Right atrium auricular region (tissue), 2 donors: ENCODE measurements around the gene EGFLAM. TPM values are rescaled to one million over a fixed set of nuclear protein-coding genes. Genes with fewer than 3 reads are reported as not detected.

Experiments used
- DNase-seq: peaks from one replicate; pipeline ENCODE4 v3.0.0-alpha.2; 2019; ENCODE audit warnings: low spot score
- H3K27ac ChIP-seq, 2 donors: fragments of 200-600 bp; sonication (generic); 1 replicate in 1 of 2; 2 replicates in 1 of 2; pipeline ENCODE4 v1.5.1; 2016 to 2019
- H3K27me3 ChIP-seq, 2 donors: fragments of 200-600 bp; sonication (generic); one replicate each; pipeline versions ENCODE4 v1.5.1 to v1.6.0; 2017 to 2019
- H3K36me3 ChIP-seq: fragments of 200-600 bp; sonication (generic); one replicate; pipeline ENCODE4 v1.5.1; 2016
- H3K4me1 ChIP-seq, 2 donors: fragments of 200-600 bp; sonication (generic); one replicate each; pipeline versions ENCODE4 v1.5.1 to v1.6.0; 2017 to 2019
- H3K4me3 ChIP-seq, 2 donors: fragments of 200-600 bp; sonication (generic); 1 replicate in 1 of 2; 2 replicates in 1 of 2; pipeline ENCODE4 v1.5.1; 2017 to 2019; ENCODE audit warnings: mild to moderate bottlenecking in 1 of 2, moderate library complexity in 1 of 2
- H3K9me3 ChIP-seq, 2 donors: fragments of 200-600 bp; sonication (generic); one replicate each; pipeline ENCODE4 v1.5.1; 2019
- CTCF ChIP-seq, 2 donors: fragments of 200-600 bp; sonication (generic); IDR thresholded peaks; one replicate each; pipeline ENCODE4 v1.5.1; 2019; ENCODE audit warnings: antibody characterized with exemption in 2 of 2
- total RNA-seq, 2 donors: library from RNA; depleted of rRNA; stranded (reverse); fragments of >200 nt; gene quantifications; one replicate each; pipeline ENCODE4 v1.1.0, GENCODE V29; 2016

Gene EGFLAM
- total RNA-seq, 2 donors from 2014 or later, result 2.2 to 8.8 TPM

- no peak for DNase-seq
- Histone ChIP-seq H3K27me3 (no peaks in the 10 kb centered on the region), H3K36me3 (no peaks in the 10 kb centered on the region), H3K27ac (no peak overlapping the region), H3K9me3 (no peaks in the 10 kb centered on the region), H3K4me3 (no peak overlapping the region), H3K4me1 (no peaks in the 10 kb centered on the region)
- no peak for TF ChIP-seq CTCF (IDR thresholded peaks at IDR 0.05)
These were observed 32.3 kb upstream of the EGFLAM start for GRCh38 chr5:38226091-38226490.

GRCh38 chr5:38228914-38229313 is 29.4 kb upstream of the EGFLAM start:
- Histone ChIP-seq H3K9me3 (no peaks in the 10 kb centered on the region), H3K27ac (no peak overlapping the region), H3K4me1 (no peaks in the 10 kb centered on the region), H3K4me3 (no peak overlapping the region), H3K27me3 (no peaks in the 10 kb centered on the region), H3K36me3 (no peaks in the 10 kb centered on the region)
- TF ChIP-seq CTCF (IDR thresholded peaks at IDR 0.05), result no peak
- no peak for DNase-seq

GRCh38 chr5:38234737-38235136 is 23.6 kb upstream of the EGFLAM start:
- no peaks in the 10 kb centered on the region for H3K4me1 ChIP-seq
- no peak for DNase-seq
- no peak overlapping the region for H3K27ac ChIP-seq
- peaks cover 0 to 7% of the 10 kb centered on the region in 2 donors for H3K9me3 ChIP-seq
- H3K27me3 ChIP-seq, result no peaks in the 10 kb centered on the region
- no peak for TF ChIP-seq CTCF (IDR thresholded peaks at IDR 0.05)
- no peak overlapping the region for H3K4me3 ChIP-seq
- H3K36me3 ChIP-seq, result no peaks in the 10 kb centered on the region

- no peaks in the 10 kb centered on the region for H3K4me1 ChIP-seq
- peaks cover 0 to 7% of the 10 kb centered on the region in 2 donors for H3K9me3 ChIP-seq
- no peaks in the 10 kb centered on the region for H3K36me3 ChIP-seq
- H3K4me3 ChIP-seq, result no peak overlapping the region
- no peak overlapping the region for H3K27ac ChIP-seq
- TF ChIP-seq CTCF (IDR thresholded peaks at IDR 0.05), result no peak
- H3K27me3 ChIP-seq, result no peaks in the 10 kb centered on the region
- no peak for DNase-seq
These were observed 20.7 kb upstream of the EGFLAM start for GRCh38 chr5:38237681-38238080.

DNA sequence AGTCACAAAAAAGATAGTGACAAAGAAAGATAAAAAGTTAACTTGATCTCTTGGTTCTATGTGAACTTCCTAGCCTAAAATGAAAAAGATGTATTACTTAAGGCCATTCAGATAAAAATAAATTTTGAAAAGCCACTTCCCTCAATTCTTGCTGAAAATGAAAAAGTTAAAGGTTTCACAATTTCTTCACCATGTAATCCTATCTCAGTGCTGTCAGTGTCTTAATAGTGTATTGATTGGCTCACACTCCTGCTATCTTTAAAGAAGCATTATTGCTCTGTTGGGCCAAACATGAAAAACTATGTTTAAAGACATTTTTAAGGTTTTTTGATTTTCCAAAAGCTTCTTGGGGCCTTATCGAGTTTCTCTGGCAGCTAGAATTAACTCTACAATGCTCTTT is 18.1 kb upstream of the EGFLAM start:
- no peak overlapping the region for H3K27ac ChIP-seq
- no peaks in the 10 kb centered on the region for H3K9me3 ChIP-seq
- H3K4me3 ChIP-seq, result no peak overlapping the region
- no peaks in the 10 kb centered on the region for H3K27me3 ChIP-seq
- no peaks in the 10 kb centered on the region for H3K36me3 ChIP-seq
- no peak for TF ChIP-seq CTCF (IDR thresholded peaks at IDR 0.05)
- DNase-seq, result no peak
- no peaks in the 10 kb centered on the region for H3K4me1 ChIP-seq

GRCh38 chr5:38241655-38242054 is 16.7 kb upstream of the EGFLAM start:
- no peak overlapping the region for H3K27ac ChIP-seq
- no peaks in the 10 kb centered on the region for H3K9me3 ChIP-seq
- no peaks in the 10 kb centered on the region for H3K36me3 ChIP-seq
- no peaks in the 10 kb centered on the region for H3K27me3 ChIP-seq
- no peak for TF ChIP-seq CTCF (IDR thresholded peaks at IDR 0.05)
- DNase-seq, result no peak
- no peaks in the 10 kb centered on the region for H3K4me1 ChIP-seq
- H3K4me3 ChIP-seq, result no peak overlapping the region
